Fibroblast of lung (primary cell): Measurements from ENCODE around the gene THOC5. TPM values are rescaled to one million over a fixed set of nuclear protein-coding genes. Genes with fewer than 3 reads are reported as not detected.

Experiments
- DNase-seq, 2 donors: peaks; one replicate each; pipeline versions ENCODE4 v3.0.0 to v3.0.0-alpha.2; 2010; ENCODE audit warnings: low read depth in 2 of 2
- H2AFZ ChIP-seq: 2 replicates; pipeline ENCODE4 v1.5.1; 2012; ENCODE audit warnings: low read length, control low read depth, inconsistent platforms
- H3K27ac ChIP-seq: 2 replicates; pipeline ENCODE4 v1.5.1; 2011; ENCODE audit warnings: low read length, control low read depth; ENCODE audit not compliant: insufficient read depth
- H3K27me3 ChIP-seq: 2 replicates; pipeline ENCODE4 v1.5.1; 2011; ENCODE audit warnings: mild to moderate bottlenecking, low read length; ENCODE audit not compliant: control insufficient read depth, insufficient read depth
- H3K36me3 ChIP-seq: 2 replicates; pipeline ENCODE4 v1.5.1; 2011; ENCODE audit warnings: low read length; ENCODE audit not compliant: control insufficient read depth, insufficient read depth
- H3K4me1 ChIP-seq: 2 replicates; pipeline ENCODE4 v1.5.1; 2011; ENCODE audit warnings: low read length; ENCODE audit not compliant: control insufficient read depth, insufficient read depth; ENCODE audit errors: extremely low read depth
- H3K4me2 ChIP-seq: 2 replicates; pipeline ENCODE4 v1.5.1; 2011; ENCODE audit warnings: low read length, control low read depth; ENCODE audit not compliant: insufficient read depth; ENCODE audit errors: extremely low read depth
- H3K4me3 ChIP-seq, 4 experiments: fragments of 200-600 bp in 1 of 4; sonication (generic) in 1 of 4; replicated peaks in 1 of 4; 2 replicates each; pipeline ENCODE4 v1.5.1; 2011 to 2016; ENCODE audit warnings: low read length in 4 of 4, low read depth in 3 of 4, mild to moderate bottlenecking in 3 of 4, control low read depth in 2 of 4, inconsistent platforms in 1 of 4, mixed read lengths in 1 of 4; ENCODE audit not compliant: insufficient read depth in 1 of 4; ENCODE audit errors: control extremely low read depth in 1 of 4
- H3K79me2 ChIP-seq: 2 replicates; pipeline ENCODE4 v1.5.1; 2012; ENCODE audit warnings: mild to moderate bottlenecking, low read length, inconsistent platforms; ENCODE audit not compliant: control insufficient read depth, insufficient read depth
- H3K9ac ChIP-seq: 2 replicates; pipeline ENCODE4 v1.5.1; 2011; ENCODE audit warnings: mild to moderate bottlenecking, low read length, control low read depth; ENCODE audit not compliant: insufficient read depth
- H3K9me3 ChIP-seq: 2 replicates; pipeline ENCODE4 v1.5.1; 2012; ENCODE audit warnings: low read depth, low read length; ENCODE audit not compliant: control insufficient read depth, insufficient read depth
- H4K20me1 ChIP-seq: 2 replicates; pipeline ENCODE4 v1.5.1; 2011; ENCODE audit warnings: low read length; ENCODE audit not compliant: control insufficient read depth, insufficient read depth; ENCODE audit errors: extremely low read depth
- EZH2 ChIP-seq: IDR thresholded peaks from 2 replicates; pipeline ENCODE4 v1.5.1; 2012; ENCODE audit warnings: low read length, control low read depth, mild to moderate bottlenecking; ENCODE audit errors: missing control alignments
- polyA plus RNA-seq, 2 donors: library from polyadenylated mRNA; depleted of rRNA in 1 of 2; stranded (reverse) in 1 of 2; unstranded in 1 of 2; fragments of >200 nt; gene quantifications; 2 replicates each; pipeline ENCODE4 v1.2.1, GENCODE V29; 2011 to 2012; ENCODE audit warnings: missing spikeins in 1 of 2
- total RNA-seq: library from RNA; depleted of rRNA; stranded (reverse); fragments of >200 nt; gene quantifications from 2 replicates; pipeline ENCODE4 v1.2.1, GENCODE V29; 2014
- TF ChIP-seq, protein P1 (sequence below), 2 donors: IDR thresholded peaks in 1 of 2; conservative IDR thresholded peaks in 1 of 2; 1 replicate in 1 of 2; 2 replicates in 1 of 2; pipeline ENCODE4 v1.5.1; 2011 to 2012; ENCODE audit warnings: low read length in 2 of 2, control low read depth in 1 of 2, inconsistent platforms in 1 of 2, low read depth in 1 of 2, mild to moderate bottlenecking in 1 of 2

THOC5 gene
- total and polyA plus RNA-seq, 2 donors (not counting 1 experiment from before 2014, with no cell fraction given): 52.8 to 60.7 TPM

DNA sequence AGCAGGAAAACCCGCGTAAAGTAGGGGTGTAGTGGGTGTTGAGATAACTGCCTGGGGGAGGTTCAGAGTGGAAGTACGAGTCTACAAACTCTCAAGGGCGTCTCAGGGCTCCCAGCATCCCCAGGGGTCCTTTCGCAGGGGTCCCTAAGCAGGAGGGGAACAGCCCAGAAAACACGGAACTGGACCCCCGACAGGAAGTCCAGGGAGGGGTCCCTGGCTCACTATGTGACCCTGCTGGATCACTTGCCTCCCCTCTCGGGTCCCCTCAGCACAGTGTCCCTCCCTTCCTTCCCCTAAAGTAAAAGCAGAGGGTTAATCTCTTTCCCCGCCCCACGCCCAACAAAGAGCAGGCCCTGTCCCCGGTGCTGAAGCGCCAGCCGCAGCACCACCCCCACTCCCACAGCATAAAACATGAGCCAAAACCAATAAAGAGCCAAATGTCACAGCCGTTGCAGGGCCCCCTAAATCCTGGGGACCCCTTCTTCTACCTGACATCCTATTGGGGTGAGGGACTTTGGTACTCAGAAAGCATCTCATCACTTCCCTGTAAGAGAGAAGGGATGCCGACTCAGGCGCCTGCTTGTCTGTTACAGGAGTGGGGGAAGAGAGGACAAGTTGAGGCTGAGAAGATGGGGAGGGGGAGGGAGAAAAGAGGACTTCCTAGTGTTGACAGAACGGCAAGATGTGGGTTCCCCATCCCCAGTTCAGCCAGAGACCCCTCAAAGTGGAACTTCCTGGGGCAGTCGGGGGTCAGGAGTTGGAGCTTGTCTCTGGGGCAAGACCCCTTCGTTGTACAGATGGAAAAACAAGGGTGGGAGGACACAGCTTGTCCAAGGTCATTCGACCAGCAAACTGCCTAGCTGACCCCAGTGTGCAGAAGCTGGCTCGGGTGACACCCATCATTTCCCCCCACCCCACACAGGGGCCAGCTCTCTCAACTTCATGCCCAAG is 75.0 kb downstream of the THOC5 start:
- no peak overlapping the region for H2AFZ ChIP-seq
- H3K4me3 ChIP-seq: no peak overlapping the region
- H3K9me3 ChIP-seq: no peaks in the 10 kb centered on the region
- H3K79me2 ChIP-seq: no peaks in the 10 kb centered on the region
- DNase-seq: no peak
- H3K9ac ChIP-seq: no peak overlapping the region
- H3K36me3 ChIP-seq: no peaks in the 10 kb centered on the region
- TF ChIP-seq, protein P1, sequence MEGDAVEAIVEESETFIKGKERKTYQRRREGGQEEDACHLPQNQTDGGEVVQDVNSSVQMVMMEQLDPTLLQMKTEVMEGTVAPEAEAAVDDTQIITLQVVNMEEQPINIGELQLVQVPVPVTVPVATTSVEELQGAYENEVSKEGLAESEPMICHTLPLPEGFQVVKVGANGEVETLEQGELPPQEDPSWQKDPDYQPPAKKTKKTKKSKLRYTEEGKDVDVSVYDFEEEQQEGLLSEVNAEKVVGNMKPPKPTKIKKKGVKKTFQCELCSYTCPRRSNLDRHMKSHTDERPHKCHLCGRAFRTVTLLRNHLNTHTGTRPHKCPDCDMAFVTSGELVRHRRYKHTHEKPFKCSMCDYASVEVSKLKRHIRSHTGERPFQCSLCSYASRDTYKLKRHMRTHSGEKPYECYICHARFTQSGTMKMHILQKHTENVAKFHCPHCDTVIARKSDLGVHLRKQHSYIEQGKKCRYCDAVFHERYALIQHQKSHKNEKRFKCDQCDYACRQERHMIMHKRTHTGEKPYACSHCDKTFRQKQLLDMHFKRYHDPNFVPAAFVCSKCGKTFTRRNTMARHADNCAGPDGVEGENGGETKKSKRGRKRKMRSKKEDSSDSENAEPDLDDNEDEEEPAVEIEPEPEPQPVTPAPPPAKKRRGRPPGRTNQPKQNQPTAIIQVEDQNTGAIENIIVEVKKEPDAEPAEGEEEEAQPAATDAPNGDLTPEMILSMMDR (conservative IDR thresholded peaks at IDR 0.05 in 1 of 2, IDR thresholded peaks at IDR 0.05 in 1 of 2; ENCODE audit: low read depth in 1 of 2, low read length in 2 of 2): no peak
- TF ChIP-seq EZH2: no peak
- no peaks in the 10 kb centered on the region for H3K4me1 ChIP-seq
- H3K4me2 ChIP-seq: no peak overlapping the region
- no peaks in the 10 kb centered on the region for H4K20me1 ChIP-seq
- H3K27ac ChIP-seq: no peak overlapping the region
- peaks cover 38% of the 10 kb centered on the region for H3K27me3 ChIP-seq

DNA sequence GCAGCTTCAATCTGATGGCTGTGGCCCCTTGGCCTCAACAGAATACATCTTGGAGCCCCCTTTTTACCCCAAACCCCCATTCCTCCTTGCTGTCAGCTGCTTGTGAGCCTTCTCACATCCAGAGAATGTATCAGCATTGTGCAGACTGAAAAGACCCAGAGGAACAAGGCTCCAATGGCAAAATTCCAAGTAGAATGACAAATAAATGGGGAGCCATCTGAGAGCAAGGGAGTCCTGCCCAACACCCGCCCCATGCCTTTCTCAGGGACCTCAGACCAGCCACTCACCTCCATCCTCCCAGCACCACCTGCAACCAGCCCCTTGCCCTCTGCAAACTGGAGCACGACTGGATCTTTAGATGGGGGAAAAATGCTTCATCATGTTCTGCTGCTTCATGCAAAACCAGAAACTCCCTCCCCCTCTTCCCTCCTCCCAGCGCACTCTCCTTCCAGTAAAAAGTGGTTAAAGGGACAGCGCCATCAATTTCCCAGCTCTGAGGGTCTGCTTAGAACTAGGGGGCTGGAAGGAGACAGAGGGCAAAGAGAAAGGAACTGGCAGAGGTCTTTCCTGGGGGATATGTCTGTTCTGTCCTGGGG is 75.7 kb downstream of the THOC5 start:
- Histone ChIP-seq H3K36me3 (no peaks in the 10 kb centered on the region), H3K27ac (no peak overlapping the region), H3K4me3 (no peak overlapping the region), H3K4me2 (no peak overlapping the region), H3K27me3 (peaks cover 38% of the 10 kb centered on the region), H2AFZ (no peak overlapping the region), H3K4me1 (no peaks in the 10 kb centered on the region), H3K9me3 (no peaks in the 10 kb centered on the region), H3K79me2 (no peaks in the 10 kb centered on the region), H3K9ac (no peak overlapping the region), H4K20me1 (no peaks in the 10 kb centered on the region)
- no peak for TF ChIP-seq EZH2
- TF ChIP-seq, protein P1 (conservative IDR thresholded peaks at IDR 0.05 in 1 of 2, IDR thresholded peaks at IDR 0.05 in 1 of 2; ENCODE audit: low read depth in 1 of 2, low read length in 2 of 2): no peak
- DNase-seq: no peak

DNA sequence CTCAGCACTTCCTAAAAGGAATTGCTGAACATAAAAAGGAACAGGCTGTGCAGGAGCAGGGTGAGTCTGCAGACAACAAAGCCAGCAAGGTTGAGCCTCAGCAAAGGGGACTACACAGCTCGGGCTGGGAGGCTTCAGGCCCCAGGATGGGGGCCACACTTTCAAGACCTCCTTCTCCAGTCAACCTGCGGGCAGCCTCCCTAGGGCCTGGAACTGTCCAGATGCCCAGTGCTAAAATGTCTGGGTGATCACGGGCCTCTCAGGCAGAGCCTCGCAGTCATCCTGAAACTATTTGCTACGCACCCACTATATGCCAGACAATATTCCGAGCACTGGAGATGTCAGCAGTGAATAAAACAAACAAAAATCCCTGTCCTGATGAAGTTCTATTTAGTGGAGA is 77.4 kb downstream of the THOC5 start:
- no peak for DNase-seq
- H3K9ac ChIP-seq: no peak overlapping the region
- no peak overlapping the region for H3K4me2 ChIP-seq
- no peak overlapping the region for H3K4me3 ChIP-seq
- H3K27me3 ChIP-seq: peaks cover 27% of the 10 kb centered on the region
- TF ChIP-seq EZH2: no peak
- TF ChIP-seq, protein P1 (conservative IDR thresholded peaks at IDR 0.05 in 1 of 2, IDR thresholded peaks at IDR 0.05 in 1 of 2; ENCODE audit: low read depth in 1 of 2, low read length in 2 of 2): no peak
- no peaks in the 10 kb centered on the region for H3K4me1 ChIP-seq
- H3K36me3 ChIP-seq: no peaks in the 10 kb centered on the region
- H4K20me1 ChIP-seq: no peaks in the 10 kb centered on the region
- H3K9me3 ChIP-seq: no peaks in the 10 kb centered on the region
- no peak overlapping the region for H3K27ac ChIP-seq
- no peak overlapping the region for H2AFZ ChIP-seq
- H3K79me2 ChIP-seq: no peaks in the 10 kb centered on the region
